ENCODE measurements around the gene TOB2. TPM values are rescaled to one million over a fixed set of nuclear protein-coding genes. Genes with fewer than 3 reads are reported as not detected.
A peak's percentile ranks its signal among the peaks of the same experiment; 100 is the strongest.

Gene TOB2
- total and polyA plus RNA-seq, 9 of the 15 experiments (the other 6 are each of a cell fraction or from before 2014, with no cell fraction given): 3.3 to 20.5 (median 7.3) TPM

DNA sequence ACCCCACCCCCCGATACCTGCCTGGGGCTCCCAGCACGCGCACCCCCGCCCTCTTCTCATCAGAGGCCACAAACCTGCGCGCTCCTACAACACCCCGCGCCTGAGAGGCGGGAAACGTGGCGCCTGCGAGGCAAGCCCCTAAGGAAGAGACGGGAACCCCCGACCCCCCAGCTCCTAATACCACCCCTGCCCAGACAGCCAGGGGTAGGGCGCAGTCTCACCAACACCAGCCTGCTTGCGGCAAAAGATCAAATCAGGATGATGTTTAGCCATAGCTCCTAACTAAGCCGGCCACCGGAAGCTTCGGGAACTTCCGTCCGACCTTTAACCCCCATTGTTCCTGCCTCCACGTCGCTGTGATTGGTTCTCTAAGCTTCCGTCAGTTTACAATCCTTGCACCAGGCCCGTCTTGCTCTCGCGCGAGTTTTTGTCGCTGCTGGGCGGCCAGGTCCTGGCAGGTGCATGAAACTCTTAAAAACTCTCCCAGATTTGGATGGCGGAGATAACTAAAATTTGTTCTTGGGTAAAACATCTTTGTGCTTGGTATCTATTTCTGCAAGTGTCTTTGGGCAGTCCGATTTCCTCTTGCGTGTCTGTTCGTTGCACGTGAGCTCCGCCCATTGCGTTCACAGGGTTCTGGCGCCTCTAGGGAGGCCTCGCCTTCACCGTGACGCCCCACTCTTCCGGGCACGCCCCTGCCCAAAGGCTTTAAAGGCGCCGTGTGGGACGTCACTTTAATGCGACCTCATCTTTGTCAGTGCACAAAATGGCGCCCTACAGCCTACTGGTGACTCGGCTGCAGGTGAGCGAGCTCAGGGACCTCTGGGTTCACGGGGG lies 22.0 kb upstream of the TOB2 start, which contains the start of the genes ACO2 and PHF5A (continued):
- peak; percentile 46 for TF ChIP-seq SP2 (IDR thresholded peaks at IDR 0.05; ENCODE audit: extremely low read depth, low read depth, low read length, poor library complexity, severe bottlenecking)
- peak; percentile 56; the same call in 1 of the 2 replicates for TF ChIP-seq POLR2H (tag; IDR thresholded peaks at IDR 0.05; ENCODE audit: low read depth)
- TF ChIP-seq TBP (optimal IDR thresholded peaks at IDR 0.05; ENCODE audit: low read depth, low read length): peak; percentile 96
- no peak for TF ChIP-seq ZNF239 (CRISPR knock-in tag; IDR thresholded peaks at IDR 0.05)
- TF ChIP-seq GTF2B (IDR thresholded peaks at IDR 0.05; ENCODE audit: extremely low read depth, insufficient read length): peak; percentile 40
- no peak for TF ChIP-seq UBTF (IDR thresholded peaks at IDR 0.05; ENCODE audit: borderline replicate concordance in 1 of 2, low read depth in 2 of 2, low read length in 2 of 2)
- TF ChIP-seq YY1 (IDR thresholded peaks at IDR 0.05; ENCODE audit: borderline replicate concordance in 1 of 3, control insufficient read depth in 1 of 3, extremely low read depth in 1 of 3, insufficient read depth in 3 of 3, insufficient read length in 1 of 3, insufficient replicate concordance in 2 of 3, low read depth in 1 of 3, low read length in 2 of 3): peak; percentile 90 to 98 (median 94)
- peak in 1 of 2 experiments; percentile 44; a peak in 3 of 4 replicates for TF ChIP-seq MAZ (CRISPR knock-in tag; conservative IDR thresholded peaks at IDR 0.05 in 1 of 2, IDR thresholded peaks at IDR 0.05 in 1 of 2)
- peak; percentile 64 for TF ChIP-seq MYC (IDR thresholded peaks at IDR 0.05; ENCODE audit: low read depth, low read length)
- TF ChIP-seq MYC (CRISPR knock-in tag; IDR thresholded peaks at IDR 0.05; ENCODE audit: borderline replicate concordance, low read depth): 0 out of 2 replicates have a peak, but pooled peaks have one; percentile 77
- peak; percentile 56 for TF ChIP-seq RB1 (IDR thresholded peaks at IDR 0.05; ENCODE audit: low read depth)
- TF ChIP-seq NRF1 (conservative IDR thresholded peaks at IDR 0.05 in 1 of 2, IDR thresholded peaks at IDR 0.05 in 1 of 2): peak; percentile 47 to 63
- TF ChIP-seq FOS (IDR thresholded peaks at IDR 0.05; ENCODE audit: extremely low read depth, insufficient read length): peak; percentile 74
- TF ChIP-seq ELK3 (CRISPR knock-in tag; IDR thresholded peaks at IDR 0.05): no peak
- no peak for TF ChIP-seq NR4A1 (CRISPR knock-in tag; IDR thresholded peaks at IDR 0.05)
- no peak for TF ChIP-seq NR4A1 (tag; IDR thresholded peaks at IDR 0.05)
- peak; percentile 6 for TF ChIP-seq POU5F1 (IDR thresholded peaks at IDR 0.05; ENCODE audit: borderline replicate concordance, low read depth, low read length, partially characterized antibody)
- TF ChIP-seq POLR2G (IDR thresholded peaks at IDR 0.05; ENCODE audit: low read depth, low read length): peak; percentile 82
- TF ChIP-seq SUPT5H (IDR thresholded peaks at IDR 0.05): peak; percentile 71

Data from K562 (cell line).